Mesenchymal stem cell (in vitro differentiated cells and primary cell): ENCODE measurements around the gene ENAM.

Source experiments
- DNase-seq: peaks from one replicate; pipeline ENCODE4 v3.0.0-alpha.2; 2013
- H2AFZ ChIP-seq: one replicate; pipeline ENCODE4 v1.6.1; 2013; ENCODE audit warnings: low read depth, mild to moderate bottlenecking, control low read depth, inconsistent platforms, low read length, moderate library complexity
- H2AK5ac ChIP-seq: 2 replicates; pipeline ENCODE4 v1.6.1; 2013; ENCODE audit warnings: low read length, moderate library complexity, mild to moderate bottlenecking, inconsistent platforms; ENCODE audit not compliant: severe bottlenecking
- H2BK120ac ChIP-seq: one replicate; pipeline ENCODE4 v1.6.1; 2013; ENCODE audit warnings: low read depth, mild to moderate bottlenecking, inconsistent platforms, low read length, moderate library complexity
- H2BK12ac ChIP-seq, 2 experiments: one replicate each; pipeline ENCODE4 v1.6.1; 2013; ENCODE audit warnings: inconsistent platforms in 2 of 2, low read length in 2 of 2, mild to moderate bottlenecking in 2 of 2, moderate library complexity in 2 of 2, control low read depth in 1 of 2
- H2BK15ac ChIP-seq: one replicate; pipeline ENCODE4 v1.6.1; 2013; ENCODE audit warnings: mild to moderate bottlenecking, low read depth, inconsistent platforms; ENCODE audit not compliant: poor library complexity, severe bottlenecking
- H2BK5ac ChIP-seq: 2 replicates; pipeline ENCODE4 v1.6.1; 2013; ENCODE audit warnings: low read depth, mild to moderate bottlenecking, low read length, control low read depth, inconsistent platforms; ENCODE audit not compliant: poor library complexity, severe bottlenecking
- H3K14ac ChIP-seq, 2 experiments: one replicate each; pipeline ENCODE4 v1.6.1; 2013; ENCODE audit warnings: inconsistent platforms in 2 of 2, low read length in 2 of 2, control low read depth in 1 of 2, mild to moderate bottlenecking in 1 of 2, moderate library complexity in 1 of 2
- H3K18ac ChIP-seq, 2 experiments: one replicate each; pipeline ENCODE4 v1.6.1; 2013; ENCODE audit warnings: inconsistent platforms in 2 of 2, low read length in 2 of 2, control low read depth in 1 of 2, low read depth in 1 of 2, mild to moderate bottlenecking in 1 of 2
- H3K23ac ChIP-seq, 2 experiments: one replicate each; pipeline ENCODE4 v1.6.1; 2013; ENCODE audit warnings: inconsistent platforms in 2 of 2, low read length in 2 of 2, mild to moderate bottlenecking in 2 of 2, moderate library complexity in 2 of 2, control low read depth in 1 of 2
- H3K27ac ChIP-seq: 2 replicates; pipeline ENCODE4 v1.5.1; 2013; ENCODE audit warnings: mild to moderate bottlenecking, moderate library complexity, low read length, control low read depth, inconsistent platforms; ENCODE audit not compliant: poor library complexity, severe bottlenecking
- H3K27me3 ChIP-seq, 2 experiments: 2 replicates each; pipeline versions ENCODE4 v1.6.1 to v1.7.0; 2013; ENCODE audit warnings: low read length in 2 of 2, mild to moderate bottlenecking in 2 of 2, moderate library complexity in 2 of 2, control low read depth in 1 of 2, inconsistent platforms in 1 of 2; ENCODE audit not compliant: control insufficient read depth in 1 of 2, insufficient read depth in 1 of 2
- H3K36me3 ChIP-seq, 2 experiments: 2 replicates each; pipeline versions ENCODE4 v1.6.1 to v1.7.0; 2013; ENCODE audit warnings: low read length in 2 of 2, control low read depth in 1 of 2, inconsistent platforms in 1 of 2, low read depth in 1 of 2, mild to moderate bottlenecking in 1 of 2; ENCODE audit not compliant: insufficient read depth in 2 of 2, control insufficient read depth in 1 of 2
- H3K4ac ChIP-seq, 2 experiments: one replicate each; pipeline ENCODE4 v1.6.1; 2013; ENCODE audit warnings: inconsistent platforms in 2 of 2, low read length in 2 of 2, mild to moderate bottlenecking in 2 of 2, moderate library complexity in 2 of 2, control low read depth in 1 of 2, low read depth in 1 of 2
- H3K4me1 ChIP-seq: 2 replicates; pipeline ENCODE4 v1.6.1; 2013; ENCODE audit warnings: low read depth, low read length, control low read depth; ENCODE audit not compliant: control insufficient read depth, insufficient read depth
- H3K4me2 ChIP-seq: 2 replicates; pipeline ENCODE4 v1.6.1; 2013; ENCODE audit warnings: low read length, mild to moderate bottlenecking, inconsistent platforms; ENCODE audit not compliant: poor library complexity, severe bottlenecking
- H3K4me3 ChIP-seq, 2 experiments: 2 replicates each; pipeline versions ENCODE4 v1.5.1 to v1.7.0; 2013; ENCODE audit warnings: low read length in 2 of 2, mild to moderate bottlenecking in 2 of 2, control low read depth in 1 of 2, low read depth in 1 of 2; ENCODE audit not compliant: insufficient read depth in 1 of 2
- H3K79me1 ChIP-seq: replicated peaks from 2 replicates; pipeline ENCODE4 v1.6.1; 2013; ENCODE audit warnings: mild to moderate bottlenecking, control low read depth, low read length, inconsistent platforms; ENCODE audit not compliant: poor library complexity, severe bottlenecking
- H3K9ac ChIP-seq: 2 replicates; pipeline ENCODE4 v1.7.0; 2013; ENCODE audit warnings: mild to moderate bottlenecking, low read length, moderate library complexity
- H3K9me3 ChIP-seq: 2 replicates; pipeline ENCODE4 v1.7.0; 2013; ENCODE audit warnings: mild to moderate bottlenecking, low read length; ENCODE audit not compliant: control insufficient read depth
- H4K8ac ChIP-seq: one replicate; pipeline ENCODE4 v1.6.1; 2013; ENCODE audit warnings: inconsistent platforms, mild to moderate bottlenecking, low read length, moderate library complexity
- H4K91ac ChIP-seq: one replicate; pipeline ENCODE4 v1.6.1; 2013; ENCODE audit warnings: mild to moderate bottlenecking, low read length, inconsistent platforms
- WGBS: methylation state at CpG from one replicate; pipeline ENCODE4 v1.1.7; 2013; ENCODE audit warnings: mixed read lengths; 5-methylcytosine and 5-hydroxymethylcytosine counted together

ENAM gene

DNA sequence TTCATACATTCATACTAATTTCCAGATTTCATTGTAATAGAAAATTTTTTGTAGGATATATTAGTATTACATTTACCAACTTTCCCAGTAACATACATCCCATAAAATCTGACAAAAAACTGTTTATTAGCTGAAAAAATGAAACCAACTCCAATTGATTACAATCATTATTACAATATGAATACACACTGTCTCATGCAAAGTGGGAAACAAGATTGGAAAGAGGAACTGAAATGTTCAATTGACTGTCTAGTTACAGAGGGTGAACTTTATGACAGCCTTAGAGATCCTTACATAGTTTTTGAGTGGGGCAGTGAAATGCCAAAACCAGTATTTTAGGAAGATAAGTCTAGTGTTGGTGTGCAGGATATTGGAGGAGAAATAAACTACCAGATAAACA, 38.8 kb upstream of the ENAM start:
- no peak overlapping the region for H2BK5ac ChIP-seq
- no peak overlapping the region for H2AK5ac ChIP-seq
- H4K91ac ChIP-seq: no peak overlapping the region
- H3K23ac ChIP-seq: no peak overlapping the region
- no peaks in the 10 kb centered on the region for H3K4me1 ChIP-seq
- no peak overlapping the region for H3K4me2 ChIP-seq
- no peak overlapping the region for H3K4me3 ChIP-seq
- no peak overlapping the region for H2BK12ac ChIP-seq
- no peak overlapping the region for H3K9ac ChIP-seq
- H3K79me1 ChIP-seq: no peaks in the 10 kb centered on the region
- no peaks in the 10 kb centered on the region for H3K9me3 ChIP-seq
- no peak overlapping the region for H4K8ac ChIP-seq
- H3K4ac ChIP-seq: no peak overlapping the region
- no peak overlapping the region for H3K14ac ChIP-seq
- H3K27ac ChIP-seq: no peak overlapping the region
- H3K36me3 ChIP-seq: no peaks in the 10 kb centered on the region
- H3K18ac ChIP-seq: no peak overlapping the region
- no peaks in the 10 kb centered on the region for H3K27me3 ChIP-seq
- H2BK120ac ChIP-seq: no peak overlapping the region
- H2BK15ac ChIP-seq: no peak overlapping the region
- DNase-seq: no peak
- H2AFZ ChIP-seq: no peak overlapping the region

DNA sequence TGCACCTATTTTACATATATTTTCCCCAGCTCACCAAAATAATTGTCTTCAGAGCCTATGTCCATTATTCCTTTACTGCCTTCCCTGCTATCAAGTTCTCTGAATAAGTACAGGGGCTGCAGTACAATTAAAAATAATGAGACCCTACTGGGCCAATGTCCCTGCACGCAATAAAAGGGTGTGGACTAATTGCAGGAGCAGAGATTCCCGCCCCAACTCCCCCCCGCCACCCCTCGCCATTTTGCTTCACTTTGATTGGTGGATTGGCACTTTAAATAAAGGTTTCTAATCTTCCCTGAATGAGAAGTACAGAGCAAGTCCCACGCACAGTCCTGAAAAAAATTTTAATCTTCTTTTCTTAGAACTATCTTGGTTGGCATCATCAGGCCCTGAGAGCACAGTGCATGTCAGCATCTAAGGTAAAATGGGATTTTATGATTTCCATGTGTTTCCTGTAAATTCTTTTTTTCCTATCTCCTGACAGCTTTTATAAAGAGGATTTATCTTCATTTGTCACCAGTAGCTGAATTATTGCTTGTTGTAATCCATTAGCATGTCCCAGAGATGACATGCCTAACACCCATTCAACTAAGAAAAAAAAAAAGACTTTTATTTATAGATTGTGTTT, 36.5 kb upstream of the ENAM start, which contains the start of gene AMBN:
TSS of gene AMBN (plus strand) at position 302 of the 628 bp plus-strand sequence. CDS start at position 405, 103 bp downstream.
- Histone ChIP-seq H4K91ac (no peak within 1 kb of the TSS), H2BK5ac (no peak within 1 kb of the TSS), H4K8ac (no peak within 1 kb of the TSS), H3K36me3 (no peaks in the 10 kb centered on the region), H2BK12ac (no peak within 1 kb of the TSS), H3K79me1 (no peaks in the 10 kb centered on the region), H3K18ac (no peak within 1 kb of the TSS), H3K4me2 (no peak within 1 kb of the TSS), H3K9ac (no peak within 1 kb of the TSS), H2AK5ac (no peak within 1 kb of the TSS), H2BK120ac (no peak within 1 kb of the TSS), H2AFZ (no peak within 1 kb of the TSS), H2BK15ac (no peak within 1 kb of the TSS), H3K4me3 (no peak within 1 kb of the TSS), H3K4me1 (no peaks in the 10 kb centered on the region), H3K27me3 (no peaks in the 10 kb centered on the region), H3K9me3 (no peaks in the 10 kb centered on the region), H3K14ac (no peak within 1 kb of the TSS), H3K27ac (no peak within 1 kb of the TSS), H3K23ac (no peak within 1 kb of the TSS), H3K4ac (no peak within 1 kb of the TSS)
- DNase-seq: no peak
- WGBS: 84% methylated on average over 4 of the region's 5 CpGs

DNA sequence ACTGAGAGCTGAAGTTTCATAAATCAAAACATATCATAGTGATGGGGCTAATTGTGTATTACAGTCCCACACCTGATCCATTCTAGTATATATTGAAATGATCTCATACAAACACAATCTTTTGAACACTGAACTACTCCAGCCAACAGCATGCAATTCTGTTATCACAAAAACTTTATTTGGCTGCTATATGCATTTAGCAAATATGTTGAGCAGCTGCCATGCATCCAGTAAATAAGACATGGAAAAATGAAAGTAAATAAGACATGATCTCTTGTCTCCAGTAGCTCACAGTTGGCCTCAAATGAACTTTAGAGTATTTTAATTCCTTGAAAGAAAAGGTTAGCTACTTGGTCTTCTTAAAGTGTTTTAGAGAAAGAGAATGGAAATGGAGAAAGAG, 34.3 kb upstream of the ENAM start:
- Histone ChIP-seq H3K79me1 (no peaks in the 10 kb centered on the region), H3K4me2 (no peak overlapping the region), H3K36me3 (no peaks in the 10 kb centered on the region), H3K27me3 (no peaks in the 10 kb centered on the region), H2BK15ac (no peak overlapping the region), H3K9ac (no peak overlapping the region), H3K4me3 (no peak overlapping the region), H3K18ac (no peak overlapping the region), H3K4me1 (no peaks in the 10 kb centered on the region), H3K14ac (no peak overlapping the region), H3K4ac (no peak overlapping the region), H2BK5ac (no peak overlapping the region), H2AFZ (no peak overlapping the region), H4K91ac (no peak overlapping the region), H4K8ac (no peak overlapping the region), H3K27ac (no peak overlapping the region), H3K23ac (no peak overlapping the region), H3K9me3 (no peaks in the 10 kb centered on the region), H2BK12ac (no peak overlapping the region), H2AK5ac (no peak overlapping the region), H2BK120ac (no peak overlapping the region)
- no peak for DNase-seq

DNA sequence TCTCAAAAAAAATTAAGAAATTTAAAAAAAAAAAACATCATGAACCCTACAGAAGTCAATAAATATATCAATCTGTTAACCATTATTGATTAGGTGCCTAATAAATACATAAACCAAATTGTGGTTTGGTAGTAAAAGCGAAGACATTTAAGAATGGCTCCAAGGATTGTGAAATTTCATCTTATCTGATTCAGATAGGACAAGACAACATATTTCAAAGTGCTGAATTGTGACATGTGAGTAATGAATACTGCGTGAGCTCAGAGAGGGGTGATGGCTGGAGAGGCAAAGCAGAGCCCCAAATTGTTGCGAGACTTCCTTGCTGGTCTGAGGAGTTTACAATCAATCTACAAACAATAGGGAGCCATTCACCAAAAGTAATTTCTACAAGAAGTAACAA, 28.2 kb upstream of the ENAM start:
- Histone ChIP-seq H3K36me3 (no peaks in the 10 kb centered on the region), H3K27ac (no peak overlapping the region), H3K23ac (no peak overlapping the region), H3K4me2 (no peak overlapping the region), H2BK120ac (no peak overlapping the region), H2BK5ac (no peak overlapping the region), H3K27me3 (no peaks in the 10 kb centered on the region), H3K14ac (no peak overlapping the region), H3K9me3 (no peaks in the 10 kb centered on the region), H2AFZ (no peak overlapping the region), H3K4me1 (no peaks in the 10 kb centered on the region), H3K18ac (no peak overlapping the region), H2BK15ac (no peak overlapping the region), H4K91ac (no peak overlapping the region), H2BK12ac (no peak overlapping the region), H3K4me3 (no peak overlapping the region), H3K79me1 (no peaks in the 10 kb centered on the region), H2AK5ac (no peak overlapping the region), H3K9ac (no peak overlapping the region), H4K8ac (no peak overlapping the region), H3K4ac (no peak overlapping the region)
- no peak for DNase-seq
- 64% methylated on average over 1 of the region's 3 CpGs for WGBS
